ENCODE data around the gene TEX14. TPM values are rescaled to one million over a fixed set of nuclear protein-coding genes. Genes with fewer than 3 reads are reported as not detected.

TEX14 gene
- total and polyA plus RNA-seq, 9 donors, result 0.11 to 1.0 (median 0.34) TPM

DNA sequence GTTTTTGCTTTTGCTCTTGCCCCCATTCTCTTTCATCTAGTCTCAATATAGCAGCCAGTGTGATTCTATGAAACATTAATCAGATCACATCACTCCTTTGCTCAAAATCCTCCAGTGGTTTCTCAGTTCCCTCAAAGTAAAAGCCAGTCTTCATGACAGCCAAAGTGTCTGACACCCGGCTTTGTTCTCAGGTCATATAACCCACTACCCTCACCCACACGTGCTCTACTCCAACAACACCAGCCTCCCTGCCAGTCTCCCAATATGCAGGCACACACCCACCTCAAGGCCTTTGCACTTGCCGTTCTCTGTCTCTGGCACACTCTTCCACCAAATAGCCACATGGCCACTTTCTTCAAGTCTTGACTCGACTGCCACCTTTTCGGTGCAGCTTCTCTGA is 181.8 kb downstream of the TEX14 start:
- Histone ChIP-seq H3K4me1 (ENCODE audit: insufficient read depth) (peaks cover 10% of the 10 kb centered on the region), H3K4me3 (no peak overlapping the region), H3K9me3 (no peaks in the 10 kb centered on the region), H3K36me3 (no peaks in the 10 kb centered on the region), H3K27ac (no peak overlapping the region), H3K27me3 (no peaks in the 10 kb centered on the region)
- no peak for DNase-seq
- TF ChIP-seq POLR2A (IDR thresholded peaks at IDR 0.05), result no peak
- no peak for TF ChIP-seq EP300 (IDR thresholded peaks at IDR 0.05)
- TF ChIP-seq, protein P1, sequence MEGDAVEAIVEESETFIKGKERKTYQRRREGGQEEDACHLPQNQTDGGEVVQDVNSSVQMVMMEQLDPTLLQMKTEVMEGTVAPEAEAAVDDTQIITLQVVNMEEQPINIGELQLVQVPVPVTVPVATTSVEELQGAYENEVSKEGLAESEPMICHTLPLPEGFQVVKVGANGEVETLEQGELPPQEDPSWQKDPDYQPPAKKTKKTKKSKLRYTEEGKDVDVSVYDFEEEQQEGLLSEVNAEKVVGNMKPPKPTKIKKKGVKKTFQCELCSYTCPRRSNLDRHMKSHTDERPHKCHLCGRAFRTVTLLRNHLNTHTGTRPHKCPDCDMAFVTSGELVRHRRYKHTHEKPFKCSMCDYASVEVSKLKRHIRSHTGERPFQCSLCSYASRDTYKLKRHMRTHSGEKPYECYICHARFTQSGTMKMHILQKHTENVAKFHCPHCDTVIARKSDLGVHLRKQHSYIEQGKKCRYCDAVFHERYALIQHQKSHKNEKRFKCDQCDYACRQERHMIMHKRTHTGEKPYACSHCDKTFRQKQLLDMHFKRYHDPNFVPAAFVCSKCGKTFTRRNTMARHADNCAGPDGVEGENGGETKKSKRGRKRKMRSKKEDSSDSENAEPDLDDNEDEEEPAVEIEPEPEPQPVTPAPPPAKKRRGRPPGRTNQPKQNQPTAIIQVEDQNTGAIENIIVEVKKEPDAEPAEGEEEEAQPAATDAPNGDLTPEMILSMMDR (IDR thresholded peaks at IDR 0.05), result no peak
- intact Hi-C loops (cut with DNase I), result loop anchor here in 2 of 4 donors (5.0 to 10.0 kb wide), 2 partner anchors 122 to 195 kb away; no protein-coding TSS in a partner anchor
- 89 to 95% (median 90%) methylated on average over 5 of the region's 5 CpGs for WGBS, 3 donors

DNA sequence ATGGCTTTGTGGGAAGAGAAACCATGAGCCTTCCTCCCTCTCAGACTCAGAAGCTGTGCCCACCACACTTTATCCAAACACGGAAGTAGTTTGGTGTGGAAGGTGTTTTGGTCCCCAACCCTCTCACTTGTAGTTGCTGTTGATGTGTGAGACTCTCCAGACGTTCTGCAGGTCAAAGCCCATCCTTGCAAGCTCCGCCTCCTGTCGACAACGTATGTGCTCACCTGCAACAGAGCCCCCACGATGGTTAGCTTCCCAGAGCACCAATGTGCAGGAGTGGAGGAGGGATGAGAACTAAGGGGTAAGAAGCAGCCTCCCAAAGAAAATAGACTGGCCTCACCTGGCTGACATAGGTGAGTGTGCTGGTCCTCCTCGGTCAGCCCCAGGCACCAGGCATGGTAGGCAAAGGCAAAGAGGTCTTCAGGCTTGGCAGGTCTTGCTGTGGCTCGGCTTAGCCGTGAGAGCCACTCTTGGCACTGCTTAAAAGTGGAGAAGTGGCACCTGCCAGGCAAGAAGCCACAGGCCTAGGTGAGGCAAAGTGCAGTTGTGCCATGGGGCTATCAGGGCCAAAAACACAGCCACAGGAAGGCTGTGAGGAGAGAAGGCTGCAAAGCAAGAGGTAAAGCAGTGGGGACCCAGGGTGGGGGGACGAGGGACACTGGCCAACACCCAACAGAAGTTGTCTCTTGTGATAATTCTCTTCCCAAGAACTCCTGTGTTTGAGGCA is 183.3 kb downstream of the TEX14 start:
- H3K36me3 ChIP-seq, result no peaks in the 10 kb centered on the region
- H3K27me3 ChIP-seq, result no peaks in the 10 kb centered on the region
- no peak overlapping the region for H3K27ac ChIP-seq
- DNase-seq, result no peak
- TF ChIP-seq POLR2A (IDR thresholded peaks at IDR 0.05) (no peak), EP300 (IDR thresholded peaks at IDR 0.05) (no peak)
- TF ChIP-seq, protein P1 (IDR thresholded peaks at IDR 0.05), result no peak
- H3K4me1 ChIP-seq (ENCODE audit: insufficient read depth), result peaks cover 4% of the 10 kb centered on the region
- no peaks in the 10 kb centered on the region for H3K9me3 ChIP-seq
- 76 to 83% (median 79%) methylated on average over 10 of the region's 10 CpGs for WGBS, 3 donors
- H3K4me3 ChIP-seq, result no peak overlapping the region
- intact Hi-C loops (cut with DNase I), result no loop called here

DNA sequence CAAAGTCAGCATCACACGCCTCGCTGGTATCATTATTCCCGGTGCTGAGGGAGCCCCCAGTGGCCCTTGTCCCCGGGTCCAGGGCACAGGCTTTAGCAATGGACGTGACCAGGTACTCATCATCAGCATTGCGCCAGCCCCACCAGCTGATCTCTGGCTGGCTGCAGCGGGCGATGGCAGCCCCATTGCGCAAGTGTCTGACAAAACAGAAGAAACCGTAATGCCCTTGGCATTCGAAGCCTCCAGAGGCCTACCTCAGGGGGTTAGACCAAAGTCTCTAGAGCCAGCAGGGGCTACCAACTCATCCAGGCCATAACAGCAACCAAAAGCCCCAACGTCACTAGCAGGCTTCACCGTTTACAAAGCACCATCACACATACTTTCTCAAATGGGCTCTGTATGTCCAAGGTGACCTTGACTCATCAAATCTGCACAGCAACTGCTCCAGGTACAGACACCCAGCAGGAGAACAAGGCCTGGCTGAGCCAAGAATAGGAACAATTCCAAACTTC is 184.7 kb downstream of the TEX14 start:
- no peaks in the 10 kb centered on the region for H3K36me3 ChIP-seq
- no peaks in the 10 kb centered on the region for H3K9me3 ChIP-seq
- H3K27ac ChIP-seq, result no peak overlapping the region
- 90 to 94% (median 93%) methylated on average over 13 of the region's 13 CpGs for WGBS, 3 donors
- H3K4me1 ChIP-seq (ENCODE audit: insufficient read depth), result no peaks in the 10 kb centered on the region
- TF ChIP-seq, protein P1 (IDR thresholded peaks at IDR 0.05), result no peak
- no peak for TF ChIP-seq POLR2A (IDR thresholded peaks at IDR 0.05)
- no peak for TF ChIP-seq EP300 (IDR thresholded peaks at IDR 0.05)
- intact Hi-C loops (cut with DNase I), result no loop called here
- no peaks in the 10 kb centered on the region for H3K27me3 ChIP-seq
- H3K4me3 ChIP-seq, result no peak overlapping the region
- DNase-seq, result no peak

Small RNAs within 50 kb of the gene (small RNA-seq; reads per million reads assigned to genes)
- gene AC011195.1 (not detected), gene RF00012 (not detected), gene RNU1-108P (not detected), gene RNU1-52P (not detected), gene RNU1-85P (not detected)

Other genes with a start within 250 kb of the TEX14 start
- gene HSF5, start 203.6 kb downstream of the TEX14 start, total RNA-seq, result not detected
- under 1 TPM; 0.05 TPM for gene HSF5, start 203.6 kb downstream of the TEX14 start, polyA plus RNA-seq
- gene MTMR4, start 177.4 kb downstream of the TEX14 start, total RNA-seq, result 10 to 100 TPM; 23.8 to 60.1 (median 27.7) TPM
- gene MTMR4, start 177.4 kb downstream of the TEX14 start, polyA plus RNA-seq, result 10 to 100 TPM; 14.5 to 28.7 TPM
- gene RAD51C, start 557 bp upstream of the TEX14 start, total RNA-seq, result 10 to 100 TPM; 14.2 to 22.2 (median 19.3) TPM
- 10 to 100 TPM; 20.1 to 32.1 TPM for gene RAD51C, start 557 bp upstream of the TEX14 start, polyA plus RNA-seq
- 1 to 10 TPM in 1 of 7 donors, under 1 TPM in 6; 0.24 to 3.2 (median 0.47) TPM for gene PPM1E, start 63.8 kb upstream of the TEX14 start, total RNA-seq
- under 1 TPM; 0.17 to 0.62 TPM for gene PPM1E, start 63.8 kb upstream of the TEX14 start, polyA plus RNA-seq

Measured in ovary (tissue), 9 donors.